Adrenal gland (tissue), 5 donors: ENCODE measurements around the gene HECTD1.

Source experiments
- CTCF ChIP-seq, 6 experiments: fragments of 450-650 bp in 4 of 6; fragments of 200-600 bp in 2 of 6; sonication (generic) in 1 of 6; IDR thresholded peaks; 1 replicate in 5 of 6; 2 replicates in 1 of 6; pipeline versions ENCODE4 v1.5.1 to v1.8.0; 2016 to 2021; ENCODE audit warnings: antibody characterized with exemption in 6 of 6, mild to moderate bottlenecking in 2 of 6, moderate library complexity in 1 of 6
- POLR2A ChIP-seq, 2 donors: fragments of 450-650 bp; IDR thresholded peaks; one replicate each; pipeline ENCODE4 v1.6.1; 2017; ENCODE audit warnings: antibody characterized with exemption in 2 of 2, mild to moderate bottlenecking in 2 of 2, moderate library complexity in 1 of 2
- donor health status: DM: no; HTN: no; CAD: no.

GRCh38 chr14:31092160-31092708 lies 115.4 kb downstream of the HECTD1 start:
- TF ChIP-seq CTCF (IDR thresholded peaks at IDR 0.05) (no peak), POLR2A (IDR thresholded peaks at IDR 0.05) (no peak)
